GM13976 (cell line): ENCODE measurements around the gene AAMP.
A peak's percentile ranks its signal among the peaks of the same experiment; 100 is the strongest.

Experiments
- DNase-seq: peaks from one replicate; pipeline ENCODE4 v3.0.0; 2012; ENCODE audit warnings: low spot score
- in situ Hi-C: fragments of 300-500 bp; cut with MboI; formaldehyde crosslinking; loops from one replicate; pipeline ENCODE4 v1.12.0; 2022; ENCODE audit warnings: low sequenced_read_pairs, mixed read lengths, inconsistent platforms; ENCODE audit not compliant: unreplicated experiment
- TF ChIP-seq, protein P1 (sequence below): IDR thresholded peaks from 2 replicates; pipeline ENCODE4 v1.5.1; 2012; ENCODE audit warnings: borderline replicate concordance, mild to moderate bottlenecking; ENCODE audit not compliant: insufficient read depth; ENCODE audit errors: extremely low read depth, missing control alignments, control extremely low read depth

AAMP gene

DNA sequence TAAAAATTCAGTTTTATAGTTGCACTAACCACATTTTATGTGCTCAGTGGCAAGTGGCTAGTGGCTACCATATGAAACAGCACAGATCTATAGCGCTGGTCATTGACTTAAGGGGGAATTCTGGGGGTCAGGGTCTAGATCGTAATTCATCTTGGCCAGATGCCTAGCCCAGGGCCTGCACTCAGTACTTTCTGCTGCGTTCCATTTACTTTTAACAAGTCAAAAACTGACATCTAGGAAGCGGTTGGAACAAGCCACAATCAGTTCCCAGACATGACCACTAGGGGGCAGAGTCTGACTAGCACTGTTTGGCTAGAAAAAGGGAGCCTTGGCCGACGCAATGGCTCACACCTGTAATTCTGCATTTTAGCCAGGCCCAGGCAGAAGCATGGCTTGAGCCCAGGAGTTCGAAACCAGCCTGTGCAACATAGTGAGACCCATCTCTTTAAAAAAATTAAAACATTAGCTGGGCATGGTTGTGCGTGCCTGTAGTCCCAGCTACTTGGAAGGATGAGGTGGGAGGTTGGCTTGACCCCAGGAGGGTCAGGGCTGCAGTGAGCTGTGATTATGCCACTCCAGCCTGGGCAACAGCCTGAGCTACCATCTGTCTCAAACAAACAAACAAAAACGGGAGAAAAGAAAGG is 31.4 kb upstream of the AAMP start:
- TF ChIP-seq, protein P1, sequence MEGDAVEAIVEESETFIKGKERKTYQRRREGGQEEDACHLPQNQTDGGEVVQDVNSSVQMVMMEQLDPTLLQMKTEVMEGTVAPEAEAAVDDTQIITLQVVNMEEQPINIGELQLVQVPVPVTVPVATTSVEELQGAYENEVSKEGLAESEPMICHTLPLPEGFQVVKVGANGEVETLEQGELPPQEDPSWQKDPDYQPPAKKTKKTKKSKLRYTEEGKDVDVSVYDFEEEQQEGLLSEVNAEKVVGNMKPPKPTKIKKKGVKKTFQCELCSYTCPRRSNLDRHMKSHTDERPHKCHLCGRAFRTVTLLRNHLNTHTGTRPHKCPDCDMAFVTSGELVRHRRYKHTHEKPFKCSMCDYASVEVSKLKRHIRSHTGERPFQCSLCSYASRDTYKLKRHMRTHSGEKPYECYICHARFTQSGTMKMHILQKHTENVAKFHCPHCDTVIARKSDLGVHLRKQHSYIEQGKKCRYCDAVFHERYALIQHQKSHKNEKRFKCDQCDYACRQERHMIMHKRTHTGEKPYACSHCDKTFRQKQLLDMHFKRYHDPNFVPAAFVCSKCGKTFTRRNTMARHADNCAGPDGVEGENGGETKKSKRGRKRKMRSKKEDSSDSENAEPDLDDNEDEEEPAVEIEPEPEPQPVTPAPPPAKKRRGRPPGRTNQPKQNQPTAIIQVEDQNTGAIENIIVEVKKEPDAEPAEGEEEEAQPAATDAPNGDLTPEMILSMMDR = peak; percentile 88
- in situ Hi-C loops = loop anchor here (10.0 kb wide), 1 partner anchor 54 kb away; the partner anchor contains the start of gene CATIP
- DNase-seq = peak; percentile 76

DNA sequence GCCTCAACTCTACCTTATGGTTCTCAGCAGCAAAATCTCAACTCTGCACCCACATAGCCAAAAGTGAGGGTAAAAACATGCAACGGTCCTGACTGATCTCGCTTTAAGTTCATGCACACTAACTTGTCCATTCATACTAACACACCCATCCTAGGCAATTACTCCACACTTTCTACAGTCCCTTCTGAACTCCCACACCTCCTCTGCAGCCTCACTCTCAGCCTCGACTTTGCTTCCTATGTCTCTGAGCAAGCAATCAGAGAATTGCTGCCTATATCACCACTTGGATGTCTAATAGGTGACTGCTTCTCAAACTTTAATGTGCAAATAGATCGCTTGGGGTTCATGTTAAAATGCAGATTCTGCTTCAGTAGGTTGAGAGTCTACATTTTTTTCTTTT is 30.2 kb upstream of the AAMP start:
- DNase-seq = no peak
- TF ChIP-seq, protein P1 = no peak
- in situ Hi-C loops = loop anchor here (10.0 kb wide), 1 partner anchor 55 kb away; the partner anchor contains the start of gene CATIP

DNA sequence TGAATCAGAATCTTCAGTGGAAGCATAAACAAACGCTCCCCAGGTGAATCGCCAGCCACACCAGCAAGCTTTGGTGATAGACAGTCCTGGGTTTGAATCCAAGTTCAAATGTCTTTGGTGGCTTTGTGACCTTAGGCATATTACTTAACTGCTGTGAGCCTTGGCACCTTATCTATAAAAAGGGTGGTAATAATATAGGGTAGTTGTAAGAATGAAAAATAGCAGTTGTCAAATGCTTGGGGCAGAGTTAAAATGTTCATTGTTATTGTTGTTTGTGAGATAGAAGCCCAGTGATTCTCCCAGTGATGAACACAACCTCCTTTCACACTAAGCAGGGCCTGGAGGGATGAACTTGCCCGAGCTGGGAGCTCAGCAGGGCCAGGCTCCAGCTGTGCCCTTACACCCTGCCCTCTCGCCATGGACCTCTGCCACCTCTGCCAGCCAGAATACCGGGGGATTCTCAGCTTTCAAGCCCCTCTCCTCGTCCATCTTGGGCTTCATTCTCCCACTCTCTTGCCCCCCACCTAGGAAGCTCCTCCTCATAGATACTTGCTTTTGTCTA is 28.5 kb upstream of the AAMP start:
- TF ChIP-seq, protein P1 = no peak
- in situ Hi-C loops = no loop called here
- DNase-seq = no peak

DNA sequence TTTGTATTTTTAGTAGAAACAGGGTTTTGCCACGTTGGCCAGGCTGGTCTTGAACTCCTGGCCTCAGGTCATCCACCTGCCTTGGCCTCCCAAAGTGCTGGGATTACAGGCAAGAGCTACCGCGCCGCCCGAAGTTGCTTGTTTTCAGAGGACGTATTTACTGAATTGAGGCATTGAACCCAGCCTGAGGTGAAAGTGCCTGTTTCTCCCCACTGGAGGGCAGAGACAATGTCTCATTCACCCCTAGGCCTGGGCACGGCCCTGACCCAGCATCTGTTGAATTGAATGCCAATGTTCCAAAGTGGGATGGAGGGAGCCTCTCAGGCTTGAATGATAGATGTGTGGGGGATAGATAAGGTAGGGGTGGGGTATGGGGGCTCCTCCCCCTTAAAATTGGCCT is 26.9 kb upstream of the AAMP start:
- TF ChIP-seq, protein P1 = no peak
- in situ Hi-C loops = no loop called here
- no peak for DNase-seq

DNA sequence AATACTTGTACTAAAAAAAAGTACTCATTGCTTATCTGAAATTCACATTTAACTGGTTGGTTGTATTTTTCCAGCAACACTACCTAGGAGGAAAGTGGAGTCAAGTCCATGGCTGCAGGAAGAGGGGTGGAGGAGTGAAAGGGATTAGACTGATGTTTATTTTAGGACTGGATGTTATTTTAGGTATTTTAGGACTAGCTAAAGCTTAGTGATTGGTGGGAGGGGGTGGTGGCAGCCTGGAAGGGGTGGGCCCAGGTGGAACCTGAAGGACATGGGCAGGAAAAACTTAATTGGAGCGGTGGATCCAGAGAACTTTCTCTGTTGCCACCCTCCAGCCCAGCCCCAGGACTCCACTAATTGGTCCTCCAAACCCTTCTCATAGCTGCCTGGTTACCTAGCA is 26.3 kb upstream of the AAMP start:
- TF ChIP-seq, protein P1 = no peak
- in situ Hi-C loops = no loop called here
- DNase-seq = no peak

DNA sequence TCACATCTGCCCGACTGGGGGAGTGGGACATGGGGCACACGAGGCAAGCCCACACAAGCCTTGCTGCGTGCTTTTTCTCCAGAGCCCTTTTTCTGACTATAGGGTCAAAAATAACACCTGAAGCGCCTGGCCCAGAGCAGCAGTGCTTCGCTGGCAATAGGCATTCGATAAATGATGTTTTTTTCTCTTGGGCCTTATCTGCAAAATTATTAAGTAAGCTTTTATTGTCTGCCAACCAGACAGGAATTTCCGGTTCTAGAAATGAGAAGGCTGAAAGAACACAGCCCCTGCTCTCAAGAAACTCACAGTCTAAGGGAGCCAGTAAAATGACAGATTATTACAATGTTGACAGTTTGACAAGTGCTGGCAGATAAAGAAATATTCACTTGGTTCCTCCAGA is 25.1 kb upstream of the AAMP start:
- no peak for DNase-seq
- in situ Hi-C loops = no loop called here
- TF ChIP-seq, protein P1 = no peak
